Hematopoietic multipotent progenitor cell (in vitro differentiated cells): ENCODE results near the gene GTPBP3. TPM values are rescaled to one million over a fixed set of nuclear protein-coding genes. Genes with fewer than 3 reads are reported as not detected.
"Not testable (repeated sequence)": the region's sequence is repeated elsewhere in the genome, so short reads cannot be mapped to it uniquely, and the experiment has no call there.

Experiments used
- DNase-seq, 3 donors: peaks; one replicate each; pipeline ENCODE4 v3.0.0-alpha.2; 2011 to 2015; ENCODE audit warnings: low read depth in 2 of 3, low spot score in 2 of 3
- total RNA-seq: library from RNA; depleted of rRNA; stranded (reverse); fragments of >200 nt; gene quantifications from one replicate; pipeline ENCODE4 v1.2.3, GENCODE V29; 2012

GTPBP3 gene
- total RNA-seq, 1 donor: 31.2 TPM

GRCh38 chr19:17340871-17341357 is 3.6 kb downstream of the GTPBP3 start:
- DNase-seq: no peak

- DNase-seq: no peak
Measured at GRCh38 chr19:17341386-17341785, 4.0 kb downstream of the GTPBP3 start.

- DNase-seq: no peak
Measured at GRCh38 chr19:17341845-17342244, 4.5 kb downstream of the GTPBP3 start.

GRCh38 chr19:17346109-17346671 is 8.8 kb downstream of the GTPBP3 start:
- DNase-seq: peak; percentile 61 to 63 (median 63)

GRCh38 chr19:17347361-17347760 is 10.0 kb downstream of the GTPBP3 start:
- DNase-seq: no peak

- DNase-seq: no peak
Measured at GRCh38 chr19:17347877-17348276, 10.5 kb downstream of the GTPBP3 start.

GRCh38 chr19:17348700-17349099 is 11.3 kb downstream of the GTPBP3 start:
- DNase-seq: no peak

- no peak for DNase-seq
Measured at GRCh38 chr19:17351815-17352435, 14.6 kb downstream of the GTPBP3 start.

GRCh38 chr19:17352608-17353280 is 15.4 kb downstream of the GTPBP3 start:
- DNase-seq: no peak

- DNase-seq: no peak
Measured at GRCh38 chr19:17353386-17353785, 16.0 kb downstream of the GTPBP3 start.

GRCh38 chr19:17357078-17357666 is 19.8 kb downstream of the GTPBP3 start:
- DNase-seq: no peak

GRCh38 chr19:17357724-17358123 is 20.4 kb downstream of the GTPBP3 start:
- no peak for DNase-seq

GRCh38 chr19:17358395-17358794 is 21.0 kb downstream of the GTPBP3 start:
- no peak for DNase-seq

GRCh38 chr19:17359905-17360800 is 22.8 kb downstream of the GTPBP3 start:
- no peak for DNase-seq

- not testable (repeated sequence) for DNase-seq
Measured at GRCh38 chr19:17363852-17364605, 26.7 kb downstream of the GTPBP3 start.

- DNase-seq: no peak
Measured at GRCh38 chr19:17365361-17365760, 28.0 kb downstream of the GTPBP3 start.

GRCh38 chr19:17370026-17370587 is 32.8 kb downstream of the GTPBP3 start:
- DNase-seq: peak in 1 of 3 donors; percentile 57

GRCh38 chr19:17376935-17377600 is 39.7 kb downstream of the GTPBP3 start, which contains the start of gene PLVAP:
PLVAP (minus strand) TSS chr19:17377342; CDS start chr19:17377288, 54 bp downstream.
- DNase-seq: peak in 2 of 3 donors; percentile 26 to 27

GRCh38 chr19:17378271-17378670 is 40.9 kb downstream of the GTPBP3 start:
- peak in 1 of 3 donors; percentile 33 for DNase-seq
